Uterus (tissue), 4 donors: ENCODE data around the gene INPP5A. TPM values are rescaled to one million over a fixed set of nuclear protein-coding genes. Genes with fewer than 3 reads are reported as not detected.

ENCODE experiments used
- DNase-seq, 2 donors: peaks; one replicate each; pipeline ENCODE4 v3.0.0-alpha.2; 2019 to 2020
- H3K27ac ChIP-seq, 2 donors: fragments of 200-600 bp; sonication (generic); 1 replicate in 1 of 2; 2 replicates in 1 of 2; pipeline ENCODE4 v1.5.1; 2016 to 2018
- H3K27me3 ChIP-seq, 2 donors: fragments of 200-600 bp; sonication (generic); one replicate each; pipeline ENCODE4 v1.5.1; 2018 to 2019; ENCODE audit warnings: control low read depth in 1 of 2
- H3K36me3 ChIP-seq, 2 donors: fragments of 200-600 bp; sonication (generic); one replicate each; pipeline ENCODE4 v1.5.1; 2019; ENCODE audit warnings: control low read depth in 1 of 2
- H3K4me1 ChIP-seq, 2 donors: fragments of 200-600 bp; sonication (generic); one replicate each; pipeline ENCODE4 v1.5.1; 2018 to 2019; ENCODE audit warnings: control low read depth in 1 of 2
- H3K4me3 ChIP-seq, 2 donors: fragments of 200-600 bp; sonication (generic); 1 replicate in 1 of 2; 2 replicates in 1 of 2; pipeline ENCODE4 v1.5.1; 2018 to 2019; ENCODE audit warnings: mild to moderate bottlenecking in 1 of 2
- H3K9me3 ChIP-seq, 2 donors: fragments of 200-600 bp; sonication (generic); one replicate each; pipeline ENCODE4 v1.5.1; 2019; ENCODE audit warnings: control low read depth in 1 of 2
- POLR2A ChIP-seq, 2 donors: fragments of 450-650 bp; IDR thresholded peaks; one replicate each; pipeline ENCODE4 v1.6.1; 2016; ENCODE audit warnings: antibody characterized with exemption in 2 of 2, mild to moderate bottlenecking in 1 of 2, moderate library complexity in 1 of 2
- intact Hi-C: fragments of 100-400 bp; cut with DNase I; formaldehyde crosslinking; loops from one replicate; pipeline ENCODE4 v1.15.1; 2023; ENCODE audit warnings: low total_unique reads
- total RNA-seq, 4 donors: library from RNA; depleted of rRNA in 3 of 4; stranded (reverse); fragments of >200 nt in 3 of 4; gene quantifications; one replicate each; pipeline versions ENCODE4 v1.1.0 to v1.2.4, GENCODE V29; 2014 to 2023
- TF ChIP-seq, protein P1 (sequence below), 4 experiments: fragments of 200-600 bp in 2 of 4; fragments of 450-650 bp in 2 of 4; sonication (generic) in 2 of 4; IDR thresholded peaks; one replicate each; pipeline ENCODE4 v1.5.1; 2016 to 2019; ENCODE audit warnings: antibody characterized with exemption in 4 of 4, mild to moderate bottlenecking in 2 of 4, moderate library complexity in 1 of 4
- donor health status: DM: yes; HTN: yes; CAD: no.

The INPP5A gene
- total RNA-seq, 4 donors from 2014 or later, result 22.5 to 160 (median 93.2) TPM

DNA sequence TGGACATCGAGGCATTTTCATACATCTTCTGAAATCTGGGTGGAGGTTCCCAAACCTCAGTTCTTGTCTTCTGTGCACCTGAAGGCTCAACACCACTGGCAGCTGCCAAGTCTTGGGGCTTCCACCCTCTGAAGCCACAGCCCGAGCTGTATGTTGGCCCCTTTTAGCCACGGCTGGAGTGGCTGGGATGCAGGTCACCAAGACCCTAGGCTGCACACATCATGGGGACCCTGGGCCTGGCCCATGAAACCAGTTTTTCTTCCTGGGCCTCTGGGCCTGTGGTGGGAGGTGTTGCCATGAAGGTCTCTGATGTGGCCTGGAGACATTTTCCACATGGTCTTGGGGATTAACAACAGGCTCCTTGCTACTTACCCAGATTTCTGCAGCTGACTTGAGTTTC is 62.1 kb downstream of the INPP5A start:
- no peaks in the 10 kb centered on the region for H3K9me3 ChIP-seq
- no peak for DNase-seq
- no peak overlapping the region for H3K27ac ChIP-seq
- no peaks in the 10 kb centered on the region for H3K36me3 ChIP-seq
- H3K4me3 ChIP-seq, result no peak overlapping the region
- H3K27me3 ChIP-seq, result no peaks in the 10 kb centered on the region
- intact Hi-C loops, result no loop called here
- TF ChIP-seq, protein P1, sequence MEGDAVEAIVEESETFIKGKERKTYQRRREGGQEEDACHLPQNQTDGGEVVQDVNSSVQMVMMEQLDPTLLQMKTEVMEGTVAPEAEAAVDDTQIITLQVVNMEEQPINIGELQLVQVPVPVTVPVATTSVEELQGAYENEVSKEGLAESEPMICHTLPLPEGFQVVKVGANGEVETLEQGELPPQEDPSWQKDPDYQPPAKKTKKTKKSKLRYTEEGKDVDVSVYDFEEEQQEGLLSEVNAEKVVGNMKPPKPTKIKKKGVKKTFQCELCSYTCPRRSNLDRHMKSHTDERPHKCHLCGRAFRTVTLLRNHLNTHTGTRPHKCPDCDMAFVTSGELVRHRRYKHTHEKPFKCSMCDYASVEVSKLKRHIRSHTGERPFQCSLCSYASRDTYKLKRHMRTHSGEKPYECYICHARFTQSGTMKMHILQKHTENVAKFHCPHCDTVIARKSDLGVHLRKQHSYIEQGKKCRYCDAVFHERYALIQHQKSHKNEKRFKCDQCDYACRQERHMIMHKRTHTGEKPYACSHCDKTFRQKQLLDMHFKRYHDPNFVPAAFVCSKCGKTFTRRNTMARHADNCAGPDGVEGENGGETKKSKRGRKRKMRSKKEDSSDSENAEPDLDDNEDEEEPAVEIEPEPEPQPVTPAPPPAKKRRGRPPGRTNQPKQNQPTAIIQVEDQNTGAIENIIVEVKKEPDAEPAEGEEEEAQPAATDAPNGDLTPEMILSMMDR (IDR thresholded peaks at IDR 0.05), result no peak
- TF ChIP-seq POLR2A (IDR thresholded peaks at IDR 0.05), result no peak
- peaks cover 0 to under 1% of the 10 kb centered on the region in 2 donors for H3K4me1 ChIP-seq

DNA sequence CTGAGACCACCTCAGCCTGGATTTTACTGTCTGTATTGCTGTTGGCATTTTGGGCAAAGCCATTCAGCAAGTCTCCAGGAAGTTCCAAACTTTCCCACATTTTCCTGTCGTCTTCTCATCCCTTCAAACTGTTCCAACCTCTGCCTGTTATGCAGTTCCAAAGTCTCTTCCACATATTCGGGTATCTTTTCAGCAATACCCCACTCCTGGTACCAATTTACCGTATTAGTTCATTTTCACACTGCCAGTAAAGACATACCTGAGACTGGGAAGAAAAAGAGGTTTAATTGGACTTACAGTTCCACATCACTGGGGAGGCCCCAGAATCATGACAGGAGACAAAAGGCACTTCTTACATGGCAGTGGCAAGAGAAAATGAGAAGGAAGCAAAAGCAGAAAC is 62.8 kb downstream of the INPP5A start:
- DNase-seq, result no peak
- Histone ChIP-seq H3K9me3 (no peaks in the 10 kb centered on the region), H3K27me3 (no peaks in the 10 kb centered on the region), H3K4me3 (no peak overlapping the region), H3K36me3 (no peaks in the 10 kb centered on the region), H3K4me1 (no peaks in the 10 kb centered on the region), H3K27ac (no peak overlapping the region)
- TF ChIP-seq POLR2A (IDR thresholded peaks at IDR 0.05), result no peak
- TF ChIP-seq, protein P1 (IDR thresholded peaks at IDR 0.05), result no peak
- intact Hi-C loops, result no loop called here

DNA sequence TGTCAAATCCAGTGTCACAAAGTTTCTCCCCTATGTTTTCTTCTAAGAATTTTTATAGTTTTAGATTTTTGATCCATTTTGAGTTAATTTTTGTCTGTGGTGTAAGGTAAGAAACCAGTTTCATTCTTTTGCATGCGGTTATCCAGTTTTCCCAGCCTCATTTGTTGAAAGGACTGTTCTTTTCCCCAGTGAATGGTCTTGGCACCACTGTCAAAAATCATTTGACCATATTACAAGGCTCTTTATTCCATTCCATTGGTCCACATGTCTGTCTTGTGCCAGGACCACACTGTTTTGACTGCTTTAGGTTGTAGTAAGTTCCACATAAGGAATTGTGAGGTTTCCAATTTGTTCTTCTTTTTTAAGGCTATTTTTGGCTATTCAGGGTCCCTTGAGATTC is 64.0 kb downstream of the INPP5A start:
- H3K4me1 ChIP-seq, result peaks cover 0 to 6% of the 10 kb centered on the region in 2 donors
- H3K27ac ChIP-seq, result no peak overlapping the region
- intact Hi-C loops, result no loop called here
- H3K9me3 ChIP-seq, result no peaks in the 10 kb centered on the region
- H3K27me3 ChIP-seq, result no peaks in the 10 kb centered on the region
- H3K4me3 ChIP-seq, result no peak overlapping the region
- no peaks in the 10 kb centered on the region for H3K36me3 ChIP-seq
- TF ChIP-seq POLR2A (IDR thresholded peaks at IDR 0.05), result no peak
- TF ChIP-seq, protein P1 (IDR thresholded peaks at IDR 0.05), result no peak
- DNase-seq, result no peak

DNA sequence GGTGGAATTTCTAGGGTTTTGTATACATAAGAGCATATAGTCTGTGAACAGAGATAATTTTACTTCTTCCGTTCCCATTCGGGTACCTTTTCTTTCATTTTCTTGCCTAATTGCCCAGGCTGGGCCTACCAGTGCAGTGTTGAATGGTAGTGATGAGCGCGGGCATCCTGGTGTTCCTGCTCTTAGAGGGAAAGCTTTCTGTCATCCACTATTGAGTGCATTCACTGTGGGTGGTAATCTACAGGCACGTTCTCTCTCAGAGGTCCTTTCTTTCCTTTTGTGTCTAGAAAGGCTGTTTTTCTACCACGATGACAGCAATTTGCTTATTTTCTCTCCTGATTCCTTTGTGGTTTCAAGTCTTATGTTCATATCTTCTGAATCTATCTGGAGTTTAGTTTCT is 65.0 kb downstream of the INPP5A start:
- H3K4me1 ChIP-seq, result peaks cover 0 to 15% of the 10 kb centered on the region in 2 donors
- no peak for TF ChIP-seq POLR2A (IDR thresholded peaks at IDR 0.05)
- TF ChIP-seq, protein P1 (IDR thresholded peaks at IDR 0.05), result no peak
- H3K9me3 ChIP-seq, result no peaks in the 10 kb centered on the region

DNA sequence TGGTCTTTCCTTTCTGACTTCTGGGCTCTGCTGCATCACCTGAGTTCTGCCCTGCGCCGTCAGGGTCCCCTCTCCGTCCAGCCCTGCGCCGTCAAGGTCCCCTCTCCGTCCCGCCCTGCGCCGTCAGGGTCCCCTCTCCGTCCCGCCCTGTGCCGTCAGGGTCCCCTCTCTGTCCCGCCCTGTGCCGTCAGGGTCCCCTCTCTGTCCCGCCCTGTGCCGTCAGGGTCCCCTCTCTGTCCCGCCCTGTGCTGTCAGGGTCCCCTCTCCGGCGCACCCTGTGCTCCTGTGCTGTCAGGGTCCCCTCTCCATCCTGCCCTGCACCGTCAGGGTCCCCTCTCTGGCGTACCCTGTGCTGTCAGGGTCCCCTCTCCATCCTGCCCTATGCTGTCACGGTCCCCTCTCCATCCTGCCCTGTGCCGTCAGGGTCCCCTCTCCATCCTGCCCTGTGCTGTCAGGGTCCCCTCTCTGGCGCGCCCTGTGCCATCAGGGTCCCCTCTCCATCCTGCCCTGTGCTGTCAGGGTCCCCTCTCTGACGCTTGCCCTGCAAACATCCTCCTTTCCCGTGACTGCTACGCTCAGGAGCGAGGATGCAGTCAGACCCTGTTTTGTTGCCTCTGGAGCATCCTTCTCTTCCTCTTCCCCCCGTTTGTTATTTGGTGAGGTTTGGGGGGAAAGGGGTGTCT is 66.4 kb downstream of the INPP5A start:
- Histone ChIP-seq H3K36me3 (no peaks in the 10 kb centered on the region), H3K4me3 (no peak overlapping the region), H3K9me3 (no peaks in the 10 kb centered on the region), H3K27me3 (no peaks in the 10 kb centered on the region), H3K4me1 (peaks cover 0 to 21% of the 10 kb centered on the region in 2 donors), H3K27ac (no peak overlapping the region)
- DNase-seq, result no peak
- no peak for TF ChIP-seq POLR2A (IDR thresholded peaks at IDR 0.05)
- TF ChIP-seq, protein P1 (IDR thresholded peaks at IDR 0.05), result no peak
- intact Hi-C loops, result no loop called here

More for the DNA sequence above, 65.0 kb downstream of the INPP5A start:
- intact Hi-C loops, result no loop called here
- H3K27me3 ChIP-seq, result no peaks in the 10 kb centered on the region
- H3K27ac ChIP-seq, result no peak overlapping the region
- no peak for DNase-seq
- H3K4me3 ChIP-seq, result no peak overlapping the region
- H3K36me3 ChIP-seq, result no peaks in the 10 kb centered on the region
